Measurements from ENCODE around the gene PLCD1. TPM values are rescaled to one million over a fixed set of nuclear protein-coding genes. Genes with fewer than 3 reads are reported as not detected.

Gene PLCD1
- total and polyA plus RNA-seq, 2 of the 8 experiments (the other 6 are each of a cell fraction or from before 2014, with no cell fraction given), result 15.3 to 19.2 TPM

GRCh38 chr3:38003817-38004414 lies 25.5 kb downstream of the PLCD1 start (continued):
- TF ChIP-seq SP2 (IDR thresholded peaks at IDR 0.05; ENCODE audit: low read length) (no peak), EP300 (IDR thresholded peaks at IDR 0.05; ENCODE audit: borderline replicate concordance in 1 of 2, low read depth in 2 of 2, low read length in 2 of 2) (no peak), CREB1 (IDR thresholded peaks at IDR 0.05) (no peak), MAX (IDR thresholded peaks at IDR 0.05) (no peak), CEBPB (IDR thresholded peaks at IDR 0.05; ENCODE audit: low read depth, low read length) (no peak), YY1 (IDR thresholded peaks at IDR 0.05; ENCODE audit: low read depth, low read length) (no peak)
